Spinal cord (tissue), 10 donors: ENCODE measurements around the gene HIBADH. TPM values are rescaled to one million over a fixed set of nuclear protein-coding genes. Genes with fewer than 3 reads are reported as not detected.

Source experiments
- DNase-seq, 6 donors: peaks; one replicate each; pipeline versions ENCODE4 v3.0.0 to v3.0.0-alpha.2; 2013 to 2015; ENCODE audit warnings: low spot score in 6 of 6, low read depth in 4 of 6
- H3K27ac ChIP-seq: one replicate; pipeline ENCODE4 v1.5.1; 2013; ENCODE audit warnings: low read depth, low read length, control low read depth
- H3K27me3 ChIP-seq: one replicate; pipeline ENCODE4 v1.6.1; 2013; ENCODE audit warnings: low read length; ENCODE audit not compliant: control insufficient read depth, insufficient read depth
- H3K36me3 ChIP-seq: one replicate; pipeline ENCODE4 v1.6.1; 2013; ENCODE audit warnings: low read length; ENCODE audit not compliant: control insufficient read depth, insufficient read depth
- H3K4me1 ChIP-seq: one replicate; pipeline ENCODE4 v1.6.1; 2013; ENCODE audit warnings: low read length; ENCODE audit not compliant: control insufficient read depth, insufficient read depth
- H3K4me3 ChIP-seq: one replicate; pipeline ENCODE4 v1.5.1; 2013; ENCODE audit warnings: low read depth, low read length, control low read depth
- H3K9me3 ChIP-seq: one replicate; pipeline ENCODE4 v1.6.1; 2013; ENCODE audit warnings: low read length; ENCODE audit not compliant: control insufficient read depth, insufficient read depth
- WGBS: methylation state at CpG from one replicate; pipeline ENCODE4 v1.1.5; 2013; ENCODE audit warnings: missing lambda C conversion rate; ENCODE audit not compliant: insufficient coverage; 5-methylcytosine and 5-hydroxymethylcytosine counted together
- polyA plus RNA-seq, 2 donors: library from polyadenylated mRNA; unstranded; fragments of 120-200 nt; gene quantifications; one replicate each; pipeline ENCODE4 v1.2.1, GENCODE V29; 2013; ENCODE audit not compliant: insufficient read length in 2 of 2
- total RNA-seq, 2 donors: library from RNA; depleted of rRNA in 1 of 2; stranded (reverse); fragments of 120-200 nt in 1 of 2; fragments of >200 nt in 1 of 2; gene quantifications; one replicate each; pipeline versions ENCODE4 v1.2.3 to v1.2.4, GENCODE V29; 2013 to 2014
- donor health status: healthy.

Gene HIBADH
- total and polyA plus RNA-seq, 4 donors, result 27.2 to 52.7 (median 30.2) TPM

- no CpG with 5 or more reads among the region's 1 CpG for WGBS
- Histone ChIP-seq H3K27me3 (no peaks in the 10 kb centered on the region), H3K27ac (no peak overlapping the region), H3K36me3 (no peaks in the 10 kb centered on the region), H3K4me3 (no peak overlapping the region), H3K9me3 (no peaks in the 10 kb centered on the region), H3K4me1 (no peaks in the 10 kb centered on the region)
- no peak for DNase-seq
Measured at GRCh38 chr7:27608776-27609495, 53.7 kb downstream of the HIBADH start.

GRCh38 chr7:27607210-27607606 is 55.5 kb downstream of the HIBADH start:
- H3K4me1 ChIP-seq, result no peaks in the 10 kb centered on the region
- no peak overlapping the region for H3K27ac ChIP-seq
- no peaks in the 10 kb centered on the region for H3K36me3 ChIP-seq
- H3K27me3 ChIP-seq, result no peaks in the 10 kb centered on the region
- no peak for DNase-seq
- 98% methylated on average over 7 of the region's 11 CpGs for WGBS
- H3K4me3 ChIP-seq, result no peak overlapping the region
- H3K9me3 ChIP-seq, result no peaks in the 10 kb centered on the region

DNA sequence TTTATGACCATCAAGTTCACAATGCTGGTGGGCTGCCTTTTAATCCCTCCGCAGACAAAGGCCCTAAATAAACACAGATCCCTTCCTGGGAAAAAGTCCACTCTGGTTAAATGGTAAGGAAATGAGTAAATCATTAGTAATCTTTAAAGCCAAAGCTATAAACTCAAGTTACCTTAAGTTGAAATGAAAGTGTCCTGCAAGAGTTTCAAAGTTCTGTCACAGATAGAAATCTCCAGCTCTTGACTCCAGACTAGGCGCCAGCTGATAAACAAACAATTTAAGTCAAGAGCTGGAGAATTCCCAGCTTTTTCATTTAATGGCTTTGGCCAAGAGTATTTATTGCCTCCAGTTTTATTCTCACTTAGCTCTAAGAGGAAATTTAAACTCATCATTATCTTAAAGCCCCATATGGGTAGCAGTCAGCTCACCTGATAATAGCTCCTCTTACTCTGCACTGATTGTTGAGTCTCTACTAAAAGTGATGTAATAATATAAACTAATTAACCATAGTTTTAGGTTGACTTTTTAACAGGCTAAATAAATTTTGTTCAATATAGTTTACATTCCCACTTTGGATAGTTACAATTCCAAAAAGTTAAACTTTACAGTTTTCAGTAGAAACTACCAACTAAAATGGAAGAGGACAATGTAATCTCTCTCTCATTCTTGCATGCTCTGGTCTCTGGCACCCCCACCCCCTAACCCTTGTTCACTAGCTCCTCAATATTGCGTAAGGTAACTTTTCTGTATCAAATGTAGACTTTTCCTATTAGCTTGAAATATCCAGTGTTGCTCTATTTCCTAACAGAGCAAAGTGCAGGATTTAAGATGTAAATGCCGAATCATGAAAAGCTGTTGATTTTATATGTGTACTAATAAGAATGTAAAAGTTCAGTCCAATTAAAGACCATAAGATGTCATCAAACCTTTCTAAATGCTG is 56.1 kb downstream of the HIBADH start:
- Histone ChIP-seq H3K9me3 (no peaks in the 10 kb centered on the region), H3K4me3 (no peak overlapping the region), H3K27me3 (no peaks in the 10 kb centered on the region), H3K36me3 (no peaks in the 10 kb centered on the region), H3K27ac (no peak overlapping the region), H3K4me1 (no peaks in the 10 kb centered on the region)
- 60% methylated on average over 1 of the region's 4 CpGs for WGBS
- no peak for DNase-seq

GRCh38 chr7:27605689-27606269 is 56.9 kb downstream of the HIBADH start:
- DNase-seq, result peak in 2 of 6 donors; percentile 47 to 77
- Histone ChIP-seq H3K27me3 (no peaks in the 10 kb centered on the region), H3K36me3 (no peaks in the 10 kb centered on the region), H3K4me1 (no peaks in the 10 kb centered on the region), H3K27ac (no peak overlapping the region), H3K4me3 (peak overlapping the region; percentile 11), H3K9me3 (no peaks in the 10 kb centered on the region)
- WGBS, result no CpG with 5 or more reads among the region's 2 CpGs

DNA sequence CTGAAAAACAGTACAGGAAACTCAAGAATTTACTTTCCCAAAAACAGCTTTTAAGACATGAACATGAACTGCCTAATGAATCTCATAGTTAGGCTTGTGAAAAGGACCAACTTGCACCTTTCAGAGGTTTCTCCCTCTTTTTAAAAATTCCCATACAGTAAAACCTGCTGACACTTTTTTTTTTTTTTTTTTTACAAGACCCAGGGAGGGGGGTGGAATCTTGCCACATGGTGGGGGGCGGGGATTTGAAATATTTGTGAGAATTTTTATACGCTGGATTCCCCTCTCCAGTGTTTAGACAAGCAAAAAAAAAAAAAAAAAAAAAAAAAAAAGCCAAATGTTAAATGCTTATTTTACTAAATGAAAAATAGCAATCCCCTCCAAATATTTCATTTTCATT is 57.4 kb downstream of the HIBADH start:
- no peaks in the 10 kb centered on the region for H3K9me3 ChIP-seq
- H3K4me3 ChIP-seq, result peak overlapping the region; percentile 11
- no peak overlapping the region for H3K27ac ChIP-seq
- no CpG with 5 or more reads among the region's 2 CpGs for WGBS
- no peak for DNase-seq
- no peaks in the 10 kb centered on the region for H3K27me3 ChIP-seq
- no peaks in the 10 kb centered on the region for H3K4me1 ChIP-seq
- no peaks in the 10 kb centered on the region for H3K36me3 ChIP-seq

DNA sequence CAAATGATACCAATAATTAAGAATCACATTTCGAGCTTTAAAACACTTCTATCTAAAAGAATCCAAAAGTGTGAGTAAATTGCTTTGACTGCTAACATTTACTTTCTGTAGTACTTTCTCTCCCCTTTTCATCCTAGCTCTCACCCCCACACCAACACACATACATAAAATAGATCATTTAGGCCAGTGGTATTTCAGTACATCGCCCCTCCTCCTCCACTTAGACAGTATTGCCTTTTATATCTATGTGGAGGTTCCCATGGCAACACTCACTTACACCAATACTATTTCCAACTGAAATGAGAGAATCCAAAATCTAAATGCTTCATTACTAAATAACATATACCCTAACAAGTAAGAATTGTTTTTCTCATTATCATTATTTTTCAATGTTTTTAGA is 58.9 kb downstream of the HIBADH start:
- Histone ChIP-seq H3K27ac (no peak overlapping the region), H3K4me3 (no peak overlapping the region), H3K4me1 (no peaks in the 10 kb centered on the region), H3K9me3 (no peaks in the 10 kb centered on the region), H3K36me3 (no peaks in the 10 kb centered on the region), H3K27me3 (no peaks in the 10 kb centered on the region)
- WGBS, result no CpG with 5 or more reads among the region's 2 CpGs
- DNase-seq, result peak in 4 of 6 donors; percentile 46 to 91 (median 72)

- H3K4me1 ChIP-seq, result no peaks in the 10 kb centered on the region
- peak overlapping the region; percentile 40 for H3K27ac ChIP-seq
- H3K4me3 ChIP-seq, result no peak overlapping the region
- H3K27me3 ChIP-seq, result no peaks in the 10 kb centered on the region
- no peaks in the 10 kb centered on the region for H3K9me3 ChIP-seq
- peak in 2 of 6 donors; percentile 10 to 41 for DNase-seq
- 0% methylated on average over 1 of the region's 4 CpGs for WGBS
- H3K36me3 ChIP-seq, result no peaks in the 10 kb centered on the region
Measured at GRCh38 chr7:27602766-27603165, 59.9 kb downstream of the HIBADH start.

DNA sequence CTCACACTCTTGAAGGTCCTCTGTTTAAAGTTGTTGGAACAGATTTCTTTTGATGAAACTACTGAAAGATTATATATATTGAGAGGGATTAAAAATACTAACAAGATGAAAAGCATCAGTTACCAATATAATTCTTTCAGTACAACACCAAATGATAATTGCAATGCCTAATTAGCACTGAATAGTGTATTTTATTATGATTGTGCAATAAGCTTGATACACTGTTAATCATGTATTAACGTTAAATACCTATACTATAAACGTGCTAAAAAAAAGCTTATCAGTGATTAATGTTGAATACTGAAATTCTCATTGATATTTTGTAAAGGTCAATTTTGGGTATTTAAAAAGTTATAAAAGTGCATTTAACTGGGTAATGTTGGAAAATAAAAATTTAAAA is 61.5 kb downstream of the HIBADH start:
- DNase-seq, result no peak
- Histone ChIP-seq H3K4me3 (no peak overlapping the region), H3K9me3 (no peaks in the 10 kb centered on the region), H3K4me1 (no peaks in the 10 kb centered on the region), H3K27ac (no peak overlapping the region), H3K36me3 (no peaks in the 10 kb centered on the region), H3K27me3 (no peaks in the 10 kb centered on the region)
- WGBS, result no CpG with 5 or more reads among the region's 2 CpGs

DNA sequence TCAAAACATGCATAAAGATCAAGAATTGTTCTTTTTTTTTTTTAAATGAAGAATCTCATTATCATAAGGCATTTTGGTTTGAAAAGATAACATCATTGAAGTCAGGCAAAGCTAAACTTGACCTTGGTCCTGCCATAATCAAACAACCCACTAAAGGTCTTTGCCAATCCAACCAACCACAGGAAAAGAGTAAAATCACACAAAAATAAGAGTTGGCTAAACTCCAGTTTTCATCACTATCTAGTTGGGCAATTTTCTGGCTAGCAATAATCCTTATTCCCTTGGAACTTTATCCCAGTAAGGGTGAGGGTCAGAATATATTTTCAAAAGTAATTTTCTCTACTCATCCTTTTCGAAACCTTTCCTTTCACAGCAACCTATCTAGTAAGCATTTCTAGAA is 62.4 kb downstream of the HIBADH start:
- WGBS, result no CpG with 5 or more reads among the region's 1 CpG
- no peak overlapping the region for H3K4me3 ChIP-seq
- H3K27ac ChIP-seq, result no peak overlapping the region

More for the DNA sequence above, 62.4 kb downstream of the HIBADH start:
- Histone ChIP-seq H3K27me3 (no peaks in the 10 kb centered on the region), H3K36me3 (no peaks in the 10 kb centered on the region), H3K9me3 (no peaks in the 10 kb centered on the region), H3K4me1 (no peaks in the 10 kb centered on the region)
- DNase-seq, result no peak
